ENCODE data around the gene LRRC32. TPM values are rescaled to one million over a fixed set of nuclear protein-coding genes. Genes with fewer than 3 reads are reported as not detected.

The LRRC32 gene
- total and polyA plus RNA-seq, 4 experiments from 2014 or later, result 0.38 to 0.56 (median 0.53) TPM; not detected in 1

- peaks cover 2 to 8% of the 10 kb centered on the region in 2 donors for H3K27me3 Mint-ChIP-seq
- no peak overlapping the region for H3K4me3 Mint-ChIP-seq
- H3K27ac Mint-ChIP-seq, result no peak overlapping the region
- ChIA-PET CTCF (ENCODE audit: partially characterized antibody) (no interaction called here), POLR2A (ENCODE audit: partially characterized antibody) (no interaction called here)
- Histone ChIP-seq H3K27me3 (ENCODE audit: insufficient read depth, low read length) (no peaks in the 10 kb centered on the region), H3K36me3 (ENCODE audit: insufficient read depth, low read length) (no peaks in the 10 kb centered on the region), H3K9me3 (ENCODE audit: control insufficient read depth in 1 of 2, low read length in 2 of 2) (no peaks in the 10 kb centered on the region), H3K4me1 (ENCODE audit: insufficient read depth, low read length) (peaks cover 5% of the 10 kb centered on the region), H3K27ac (ENCODE audit: low read depth, low read length) (no peak overlapping the region), H3K4me3 (ENCODE audit: low read length in 2 of 2) (no peak overlapping the region)
- no peaks in the 10 kb centered on the region for H3K36me3 Mint-ChIP-seq
- DNase-seq, result no peak
- intact Hi-C loops (cut with micrococcal nuclease), result no loop called here
- H3K9me3 Mint-ChIP-seq, result no peaks in the 10 kb centered on the region
- H3K4me1 Mint-ChIP-seq, result peaks cover 9 to 31% (median 14%) of the 10 kb centered on the region in 4 donors
Measured at GRCh38 chr11:76631566-76632308, 38.8 kb downstream of the LRRC32 start.

- H3K4me1 ChIP-seq (ENCODE audit: insufficient read depth, low read length), result peaks cover 8% of the 10 kb centered on the region
Measured at GRCh38 chr11:76630600-76631281, 39.8 kb downstream of the LRRC32 start.

GRCh38 chr11:76629853-76630599, 40.5 kb downstream of the LRRC32 start:
- H3K27me3 Mint-ChIP-seq, result peaks cover 0 to 2% of the 10 kb centered on the region in 2 donors
- peaks cover 0 to 11% (median 7%) of the 10 kb centered on the region in 8 donors for H3K9me3 Mint-ChIP-seq
- peaks cover 9 to 36% (median 14%) of the 10 kb centered on the region in 4 donors for H3K4me1 Mint-ChIP-seq
- no peaks in the 10 kb centered on the region for H3K36me3 ChIP-seq (ENCODE audit: insufficient read depth, low read length)
- peak overlapping the region in 4 of 7 donors; percentile 0 to 77 (median 5) for H3K27ac Mint-ChIP-seq
- DNase-seq, result no peak
- H3K36me3 Mint-ChIP-seq, result no peaks in the 10 kb centered on the region
- ChIA-PET POLR2A (ENCODE audit: partially characterized antibody) (no interaction called here), CTCF (ENCODE audit: partially characterized antibody) (no interaction called here)
- H3K4me3 ChIP-seq (ENCODE audit: low read length in 2 of 2), result no peak overlapping the region
- peak overlapping the region in 1 of 8 donors; percentile 17 for H3K4me3 Mint-ChIP-seq
- intact Hi-C loops (cut with micrococcal nuclease), result no loop called here
- H3K27me3 ChIP-seq (ENCODE audit: insufficient read depth, low read length), result no peaks in the 10 kb centered on the region
- H3K27ac ChIP-seq (ENCODE audit: low read depth, low read length), result no peak overlapping the region
- H3K4me1 ChIP-seq (ENCODE audit: insufficient read depth, low read length), result peaks cover 8% of the 10 kb centered on the region
- no peaks in the 10 kb centered on the region for H3K9me3 ChIP-seq (ENCODE audit: control insufficient read depth in 1 of 2, low read length in 2 of 2)

More at GRCh38 chr11:76630600-76631281, 39.8 kb downstream of the LRRC32 start:
- intact Hi-C loops (cut with micrococcal nuclease), result no loop called here
- H3K4me3 ChIP-seq (ENCODE audit: low read length in 2 of 2), result no peak overlapping the region
- H3K27ac ChIP-seq (ENCODE audit: low read depth, low read length), result no peak overlapping the region
- no peaks in the 10 kb centered on the region for H3K36me3 ChIP-seq (ENCODE audit: insufficient read depth, low read length)
- no peaks in the 10 kb centered on the region for H3K36me3 Mint-ChIP-seq
- no peak overlapping the region for H3K4me3 Mint-ChIP-seq
- DNase-seq, result no peak
- H3K27me3 Mint-ChIP-seq, result peaks cover 2 to 6% of the 10 kb centered on the region in 2 donors
- CTCF ChIA-PET (ENCODE audit: partially characterized antibody), result no interaction called here
- peaks cover 0 to 6% (median under 1%) of the 10 kb centered on the region in 8 donors for H3K9me3 Mint-ChIP-seq
- H3K9me3 ChIP-seq (ENCODE audit: control insufficient read depth in 1 of 2, low read length in 2 of 2), result no peaks in the 10 kb centered on the region
- POLR2A ChIA-PET (ENCODE audit: partially characterized antibody), result no interaction called here
- peak overlapping the region in 1 of 7 donors; percentile 0 for H3K27ac Mint-ChIP-seq
- H3K4me1 Mint-ChIP-seq, result peaks cover 9 to 36% (median 14%) of the 10 kb centered on the region in 4 donors
- H3K27me3 ChIP-seq (ENCODE audit: insufficient read depth, low read length), result no peaks in the 10 kb centered on the region

- peaks cover 0 to 2% of the 10 kb centered on the region in 2 donors for H3K27me3 Mint-ChIP-seq
- no peaks in the 10 kb centered on the region for H3K36me3 Mint-ChIP-seq
- H3K27ac Mint-ChIP-seq, result peak overlapping the region in 2 of 7 donors; percentile 29 to 43
- H3K27me3 ChIP-seq (ENCODE audit: insufficient read depth, low read length), result no peaks in the 10 kb centered on the region
- peak overlapping the region in 1 of 8 donors; percentile 17 for H3K4me3 Mint-ChIP-seq
- peaks cover 9 to 36% (median 14%) of the 10 kb centered on the region in 4 donors for H3K4me1 Mint-ChIP-seq
- POLR2A ChIA-PET (ENCODE audit: partially characterized antibody), result no interaction called here
- H3K36me3 ChIP-seq (ENCODE audit: insufficient read depth, low read length), result no peaks in the 10 kb centered on the region
- CTCF ChIA-PET (ENCODE audit: partially characterized antibody), result interaction anchor here (0.6 kb wide), 1 partner anchor 219 kb away, joined by 3 read pairs; no protein-coding TSS in a partner anchor
- intact Hi-C loops (cut with micrococcal nuclease), result no loop called here
- no peaks in the 10 kb centered on the region for H3K9me3 ChIP-seq (ENCODE audit: control insufficient read depth in 1 of 2, low read length in 2 of 2)
- H3K27ac ChIP-seq (ENCODE audit: low read depth, low read length), result no peak overlapping the region
- no peak overlapping the region for H3K4me3 ChIP-seq (ENCODE audit: low read length in 2 of 2)
- peaks cover 0 to 11% (median 7%) of the 10 kb centered on the region in 8 donors for H3K9me3 Mint-ChIP-seq
- H3K4me1 ChIP-seq (ENCODE audit: insufficient read depth, low read length), result peaks cover 8% of the 10 kb centered on the region
- peak in 2 of 5 donors; percentile 6 to 22 for DNase-seq
Measured at GRCh38 chr11:76629116-76629852, 41.3 kb downstream of the LRRC32 start.

GRCh38 chr11:76628408-76628947, 42.1 kb downstream of the LRRC32 start:
- Mint-ChIP-seq H3K36me3 (no peaks in the 10 kb centered on the region), H3K27ac (no peak overlapping the region), H3K9me3 (peaks cover 0 to 11% (median 7%) of the 10 kb centered on the region in 8 donors), H3K4me1 (peaks cover 9 to 36% (median 14%) of the 10 kb centered on the region in 4 donors), H3K27me3 (no peaks in the 10 kb centered on the region), H3K4me3 (no peak overlapping the region)
- POLR2A ChIA-PET (ENCODE audit: partially characterized antibody), result no interaction called here
- intact Hi-C loops (cut with micrococcal nuclease), result no loop called here
- Histone ChIP-seq H3K36me3 (ENCODE audit: insufficient read depth, low read length) (no peaks in the 10 kb centered on the region), H3K4me3 (ENCODE audit: low read length in 2 of 2) (no peak overlapping the region), H3K9me3 (ENCODE audit: control insufficient read depth in 1 of 2, low read length in 2 of 2) (no peaks in the 10 kb centered on the region), H3K27me3 (ENCODE audit: insufficient read depth, low read length) (no peaks in the 10 kb centered on the region), H3K4me1 (ENCODE audit: insufficient read depth, low read length) (peaks cover 8% of the 10 kb centered on the region), H3K27ac (ENCODE audit: low read depth, low read length) (no peak overlapping the region)
- no peak for DNase-seq
- CTCF ChIA-PET (ENCODE audit: partially characterized antibody), result interaction anchor here (0.6 kb wide), 1 partner anchor 220 kb away, joined by 3 read pairs; no protein-coding TSS in a partner anchor

GRCh38 chr11:76627606-76628005, 42.9 kb downstream of the LRRC32 start:
- Mint-ChIP-seq H3K4me3 (no peak overlapping the region), H3K27ac (peak overlapping the region in 1 of 7 donors; percentile 1), H3K27me3 (no peaks in the 10 kb centered on the region), H3K4me1 (peaks cover 9 to 36% (median 14%) of the 10 kb centered on the region in 4 donors), H3K36me3 (no peaks in the 10 kb centered on the region), H3K9me3 (peaks cover 0 to 11% (median 7%) of the 10 kb centered on the region in 8 donors)
- POLR2A ChIA-PET (ENCODE audit: partially characterized antibody), result no interaction called here
- intact Hi-C loops (cut with micrococcal nuclease), result no loop called here
- Histone ChIP-seq H3K36me3 (ENCODE audit: insufficient read depth, low read length) (no peaks in the 10 kb centered on the region), H3K4me3 (ENCODE audit: low read length in 2 of 2) (no peak overlapping the region), H3K9me3 (ENCODE audit: control insufficient read depth in 1 of 2, low read length in 2 of 2) (no peaks in the 10 kb centered on the region), H3K27me3 (ENCODE audit: insufficient read depth, low read length) (no peaks in the 10 kb centered on the region), H3K4me1 (ENCODE audit: insufficient read depth, low read length) (peaks cover 8% of the 10 kb centered on the region), H3K27ac (ENCODE audit: low read depth, low read length) (no peak overlapping the region)
- CTCF ChIA-PET (ENCODE audit: partially characterized antibody), result no interaction called here
- no peak for DNase-seq

Measured in CD4-positive, alpha-beta memory T cell (primary cell).